SK-N-SH (cell line): Measurements from ENCODE around the gene DAB2IP. TPM values are rescaled to one million over a fixed set of nuclear protein-coding genes. Genes with fewer than 3 reads are reported as not detected.
A peak's percentile ranks its signal among the peaks of the same experiment; 100 is the strongest.

Experiments
- CTCF ChIA-PET: fragments of 300-600, 350-600 bp; formaldehyde crosslinking; extraction: SDS; loops from one replicate; lab custom pipeline; 2021; lab: Yijun Ruan, JAX
- POLR2A ChIA-PET: fragments of 350-600 bp; sonication (Branson Sonifier 250); formaldehyde crosslinking; extraction: SDS; loops from one replicate; lab custom pipeline; 2020; ENCODE audit warnings: antibody characterized with exemption, inconsistent platforms; lab: Yijun Ruan, JAX
- DNase-seq: peaks from one replicate; pipeline ENCODE4 v3.0.0; 2012
- H2AFZ ChIP-seq: fragments of 200-600 bp; sonication (generic); 2 replicates; pipeline ENCODE4 v1.8.1; 2016; ENCODE audit warnings: antibody characterized with exemption, mild to moderate bottlenecking, low read depth
- H3F3A ChIP-seq: fragments of 200-600 bp; sonication (generic); replicated peaks from 2 replicates; pipeline ENCODE3; 2016; ENCODE audit warnings: antibody characterized with exemption, mild to moderate bottlenecking; ENCODE audit not compliant: insufficient read depth
- H3K27ac ChIP-seq, 2 experiments: fragments of 200-500 bp in 1 of 2; fragments of 200-600 bp in 1 of 2; sonication (Bioruptor generic) in 1 of 2; sonication (generic), shearing (Covaris generic) in 1 of 2; 2 replicates each; pipeline versions ENCODE4 v1.5.1 to v1.6.1; 2014 to 2016; ENCODE audit warnings: low read depth in 2 of 2, inconsistent platforms in 1 of 2, low read length in 1 of 2, mild to moderate bottlenecking in 1 of 2, mixed read lengths in 1 of 2
- H3K27me3 ChIP-seq: fragments of 200-600 bp; sonication (generic), shearing (Covaris generic); 2 replicates; pipeline ENCODE4 v1.6.1; 2016; ENCODE audit warnings: mixed run types; ENCODE audit not compliant: insufficient read depth
- H3K36me3 ChIP-seq, 2 experiments: fragments of 200-500 bp in 1 of 2; fragments of 200-600 bp in 1 of 2; sonication (Bioruptor generic) in 1 of 2; sonication (generic) in 1 of 2; replicated peaks in 1 of 2; 2 replicates each; pipeline versions ENCODE3 to v1.5.1; 2014 to 2016; ENCODE audit warnings: low read length in 1 of 2, mild to moderate bottlenecking in 1 of 2; ENCODE audit not compliant: insufficient read depth in 2 of 2, control insufficient read depth in 1 of 2
- H3K4me1 ChIP-seq, 2 experiments: fragments of 200-500 bp in 1 of 2; fragments of 200-600 bp in 1 of 2; sonication (Bioruptor generic) in 1 of 2; sonication (generic), shearing (Covaris generic) in 1 of 2; 2 replicates each; pipeline versions ENCODE4 v1.5.1 to v1.6.1; 2014 to 2016; ENCODE audit warnings: low read depth in 1 of 2, low read length in 1 of 2, mixed run types in 1 of 2; ENCODE audit not compliant: insufficient read depth in 2 of 2, control insufficient read depth in 1 of 2
- H3K4me2 ChIP-seq: fragments of 200-600 bp; sonication (generic), shearing (Covaris generic); 2 replicates; pipeline ENCODE4 v1.6.1; 2017; ENCODE audit warnings: mixed run types
- H3K4me3 ChIP-seq, 2 experiments: fragments of 200-500 bp in 1 of 2; fragments of 200-600 bp in 1 of 2; sonication (Bioruptor generic) in 1 of 2; sonication (generic), shearing (Covaris generic) in 1 of 2; 2 replicates each; pipeline versions ENCODE4 v1.5.1 to v1.8.1; 2014 to 2016; ENCODE audit warnings: low read depth in 2 of 2, inconsistent platforms in 1 of 2, low read length in 1 of 2, mild to moderate bottlenecking in 1 of 2, mixed read lengths in 1 of 2, moderate library complexity in 1 of 2
- H3K79me2 ChIP-seq: fragments of 200-600 bp; sonication (generic); 2 replicates; pipeline ENCODE4 v1.8.1; 2017; ENCODE audit warnings: mild to moderate bottlenecking; ENCODE audit not compliant: insufficient read depth
- H3K9ac ChIP-seq: fragments of 200-600 bp; sonication (generic); 2 replicates; pipeline ENCODE4 v1.6.1; 2017; ENCODE audit warnings: mixed run types
- H3K9me2 ChIP-seq: fragments of 200-600 bp; sonication (generic); 2 replicates; pipeline ENCODE4 v1.6.1; 2017; ENCODE audit warnings: mixed run types
- H3K9me3 ChIP-seq: fragments of 200-600 bp; sonication (generic); 2 replicates; pipeline ENCODE4 v1.6.1; 2017; ENCODE audit warnings: mixed run types, mild to moderate bottlenecking, moderate library complexity
- H4K20me1 ChIP-seq: fragments of 200-600 bp; sonication (generic); 2 replicates; pipeline ENCODE4 v1.6.1; 2017; ENCODE audit warnings: mild to moderate bottlenecking, mixed run types; ENCODE audit not compliant: insufficient read depth
- CHD2 ChIP-seq: fragments of 150-350 bp; IDR thresholded peaks from 2 replicates; pipeline ENCODE4 v1.6.1; 2018; ENCODE audit warnings: low read length; ENCODE audit not compliant: partially characterized antibody
- EP300 ChIP-seq, 2 experiments: IDR thresholded peaks; 2 replicates each; pipeline versions ENCODE4 v1.4.0 to v1.6.1; 2012; ENCODE audit warnings: borderline replicate concordance in 1 of 2, low read depth in 1 of 2, low read length in 1 of 2
- EZH2phosphoT487 ChIP-seq: fragments of 200-600 bp; sonication (generic); IDR thresholded peaks from 2 replicates; pipeline ENCODE4 v1.6.1; 2017; ENCODE audit warnings: low read depth, mixed run types, mild to moderate bottlenecking, antibody characterized with exemption, moderate library complexity, borderline replicate concordance
- FOSL2 ChIP-seq: IDR thresholded peaks from 2 replicates; pipeline ENCODE4 v1.4.0; 2012; ENCODE audit warnings: low read depth, mild to moderate bottlenecking, moderate library complexity, borderline replicate concordance
- FOXJ3 ChIP-seq: sonication (generic); formaldehyde crosslinking; IDR thresholded peaks from 2 replicates; pipeline ENCODE4 v1.5.1; 2020; ENCODE audit warnings: mild to moderate bottlenecking, missing genetic modification reagents
- IRF3 ChIP-seq: fragments of 150-350 bp; IDR thresholded peaks from 2 replicates; pipeline ENCODE4 v1.6.1; 2016; ENCODE audit warnings: mild to moderate bottlenecking, low read depth, low read length
- JUND ChIP-seq: IDR thresholded peaks from 2 replicates; pipeline ENCODE4 v1.4.0; 2012
- MXI1 ChIP-seq: IDR thresholded peaks from 2 replicates; pipeline ENCODE4 v1.6.1; 2012; ENCODE audit warnings: mild to moderate bottlenecking, low read depth, low read length, improper control_type of control experiment
- NFIC ChIP-seq: IDR thresholded peaks from 2 replicates; pipeline ENCODE4 v1.4.0; 2012; ENCODE audit warnings: borderline replicate concordance
- PBX3 ChIP-seq: IDR thresholded peaks from 2 replicates; pipeline ENCODE4; 2012
- POLR2AphosphoS5 ChIP-seq: IDR thresholded peaks from 2 replicates; pipeline ENCODE4 v1.6.1; 2012; ENCODE audit warnings: low read depth, low read length
- RCOR1 ChIP-seq: fragments of 150-350 bp; IDR thresholded peaks from 2 replicates; pipeline ENCODE4 v1.6.1; 2017; ENCODE audit warnings: antibody characterized with exemption, low read length
- SMC3 ChIP-seq: IDR thresholded peaks from 2 replicates; pipeline ENCODE4 v1.6.1; 2012; ENCODE audit warnings: low read depth, low read length, improper control_type of control experiment
- TAF1 ChIP-seq: IDR thresholded peaks from 2 replicates; pipeline ENCODE4 v1.6.1; 2012; ENCODE audit warnings: low read depth, mild to moderate bottlenecking, low read length, moderate library complexity, borderline replicate concordance
- TEAD4 ChIP-seq: IDR thresholded peaks from 2 replicates; pipeline ENCODE4 v1.4.0; 2012; ENCODE audit warnings: mild to moderate bottlenecking, borderline replicate concordance; ENCODE audit not compliant: insufficient read depth
- USF2 ChIP-seq: fragments of 150-350 bp; IDR thresholded peaks from 2 replicates; pipeline ENCODE4 v1.6.1; 2017; ENCODE audit warnings: antibody characterized with exemption, low read length, low read depth, borderline replicate concordance
- YY1 ChIP-seq: IDR thresholded peaks from 2 replicates; pipeline ENCODE4 v1.4.0; 2012; ENCODE audit warnings: low read depth, mild to moderate bottlenecking
- WGBS: methylation state at CpG from one replicate; pipeline ENCODE4 v1.1.6; 2017; ENCODE audit warnings: low lambda C conversion rate; 5-methylcytosine and 5-hydroxymethylcytosine counted together
- polyA plus RNA-seq, 3 experiments: library from polyadenylated mRNA; depleted of rRNA; stranded (reverse); fragments of >200 nt; gene quantifications; 2 replicates each; pipeline ENCODE4 v1.2.3, GENCODE V29; 2012
- TF ChIP-seq, protein P1 (sequence below): IDR thresholded peaks from 2 replicates; pipeline ENCODE4 v1.4.0; 2012; ENCODE audit warnings: low read depth, borderline replicate concordance
- TF ChIP-seq, protein P2 (sequence below): IDR thresholded peaks from 2 replicates; pipeline ENCODE4 v1.4.0; 2012; ENCODE audit warnings: low read depth
- TF ChIP-seq, protein P3 (sequence below): IDR thresholded peaks from 2 replicates; pipeline ENCODE4 v1.6.1; 2012; ENCODE audit warnings: mild to moderate bottlenecking, low read depth, low read length, moderate library complexity

DAB2IP gene
- polyA plus RNA-seq, 1 of the 3 experiments (the other 2 are of a cell fraction) = 21.4 TPM

- TF ChIP-seq USF2 = no peak
- no peak for TF ChIP-seq JUND
- TF ChIP-seq PBX3 = no peak
- no peak for TF ChIP-seq EZH2phosphoT487
These were observed 63.4 kb downstream of the DAB2IP start (continued) for GRCh38 chr9:121714873-121715272.

GRCh38 chr9:121717141-121717991, 65.9 kb downstream of the DAB2IP start:
- CTCF ChIA-PET = interaction anchor here (1.0 to 2.5 kb wide), 6 partner anchors 12 to 171 kb away, joined by 3 to 11 read pairs (median 4); no protein-coding TSS in a partner anchor
- Histone ChIP-seq H3K9ac (no peak overlapping the region), H3K4me1 (peaks cover 0 to 90% of the 10 kb centered on the region in 2 experiments; a peak in 2 of 4 replicates), H4K20me1 (peaks cover 93% of the 10 kb centered on the region), H3K4me2 (no peak overlapping the region), H3K9me2 (no peaks in the 10 kb centered on the region), H3K79me2 (peaks cover 56% of the 10 kb centered on the region), H3F3A (no peaks in the 10 kb centered on the region), H3K27ac (peak overlapping the region in 1 of 2 experiments; percentile 97; a peak in 2 of 4 replicates), H3K4me3 (no peak overlapping the region), H3K36me3 (peaks cover 0 to 3% of the 10 kb centered on the region in 2 experiments), H2AFZ (no peak overlapping the region), H3K27me3 (no peaks in the 10 kb centered on the region), H3K9me3 (no peaks in the 10 kb centered on the region)
- WGBS = 78% methylated on average over 18 of the region's 19 CpGs
- DNase-seq = peak; percentile 81
- POLR2A ChIA-PET = interaction anchor here (0.9 kb wide), 1 partner anchor 10 kb away, joined by 3 read pairs; no protein-coding TSS in a partner anchor
- no peak for TF ChIP-seq CHD2
- TF ChIP-seq IRF3 = no peak
- peak; percentile 65; the same call in 1 of the 2 replicates for TF ChIP-seq MXI1
- TF ChIP-seq SMC3 = no peak
- TF ChIP-seq, protein P1, sequence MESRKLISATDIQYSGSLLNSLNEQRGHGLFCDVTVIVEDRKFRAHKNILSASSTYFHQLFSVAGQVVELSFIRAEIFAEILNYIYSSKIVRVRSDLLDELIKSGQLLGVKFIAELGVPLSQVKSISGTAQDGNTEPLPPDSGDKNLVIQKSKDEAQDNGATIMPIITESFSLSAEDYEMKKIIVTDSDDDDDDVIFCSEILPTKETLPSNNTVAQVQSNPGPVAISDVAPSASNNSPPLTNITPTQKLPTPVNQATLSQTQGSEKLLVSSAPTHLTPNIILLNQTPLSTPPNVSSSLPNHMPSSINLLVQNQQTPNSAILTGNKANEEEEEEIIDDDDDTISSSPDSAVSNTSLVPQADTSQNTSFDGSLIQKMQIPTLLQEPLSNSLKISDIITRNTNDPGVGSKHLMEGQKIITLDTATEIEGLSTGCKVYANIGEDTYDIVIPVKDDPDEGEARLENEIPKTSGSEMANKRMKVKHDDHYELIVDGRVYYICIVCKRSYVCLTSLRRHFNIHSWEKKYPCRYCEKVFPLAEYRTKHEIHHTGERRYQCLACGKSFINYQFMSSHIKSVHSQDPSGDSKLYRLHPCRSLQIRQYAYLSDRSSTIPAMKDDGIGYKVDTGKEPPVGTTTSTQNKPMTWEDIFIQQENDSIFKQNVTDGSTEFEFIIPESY = no peak
- no peak for TF ChIP-seq YY1
- TF ChIP-seq TEAD4 = no peak
- no peak for TF ChIP-seq TAF1
- TF ChIP-seq, protein P2, sequence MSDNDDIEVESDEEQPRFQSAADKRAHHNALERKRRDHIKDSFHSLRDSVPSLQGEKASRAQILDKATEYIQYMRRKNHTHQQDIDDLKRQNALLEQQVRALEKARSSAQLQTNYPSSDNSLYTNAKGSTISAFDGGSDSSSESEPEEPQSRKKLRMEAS = 0 out of 2 replicates have a peak, but pooled peaks have one; percentile 25
- TF ChIP-seq, protein P3, sequence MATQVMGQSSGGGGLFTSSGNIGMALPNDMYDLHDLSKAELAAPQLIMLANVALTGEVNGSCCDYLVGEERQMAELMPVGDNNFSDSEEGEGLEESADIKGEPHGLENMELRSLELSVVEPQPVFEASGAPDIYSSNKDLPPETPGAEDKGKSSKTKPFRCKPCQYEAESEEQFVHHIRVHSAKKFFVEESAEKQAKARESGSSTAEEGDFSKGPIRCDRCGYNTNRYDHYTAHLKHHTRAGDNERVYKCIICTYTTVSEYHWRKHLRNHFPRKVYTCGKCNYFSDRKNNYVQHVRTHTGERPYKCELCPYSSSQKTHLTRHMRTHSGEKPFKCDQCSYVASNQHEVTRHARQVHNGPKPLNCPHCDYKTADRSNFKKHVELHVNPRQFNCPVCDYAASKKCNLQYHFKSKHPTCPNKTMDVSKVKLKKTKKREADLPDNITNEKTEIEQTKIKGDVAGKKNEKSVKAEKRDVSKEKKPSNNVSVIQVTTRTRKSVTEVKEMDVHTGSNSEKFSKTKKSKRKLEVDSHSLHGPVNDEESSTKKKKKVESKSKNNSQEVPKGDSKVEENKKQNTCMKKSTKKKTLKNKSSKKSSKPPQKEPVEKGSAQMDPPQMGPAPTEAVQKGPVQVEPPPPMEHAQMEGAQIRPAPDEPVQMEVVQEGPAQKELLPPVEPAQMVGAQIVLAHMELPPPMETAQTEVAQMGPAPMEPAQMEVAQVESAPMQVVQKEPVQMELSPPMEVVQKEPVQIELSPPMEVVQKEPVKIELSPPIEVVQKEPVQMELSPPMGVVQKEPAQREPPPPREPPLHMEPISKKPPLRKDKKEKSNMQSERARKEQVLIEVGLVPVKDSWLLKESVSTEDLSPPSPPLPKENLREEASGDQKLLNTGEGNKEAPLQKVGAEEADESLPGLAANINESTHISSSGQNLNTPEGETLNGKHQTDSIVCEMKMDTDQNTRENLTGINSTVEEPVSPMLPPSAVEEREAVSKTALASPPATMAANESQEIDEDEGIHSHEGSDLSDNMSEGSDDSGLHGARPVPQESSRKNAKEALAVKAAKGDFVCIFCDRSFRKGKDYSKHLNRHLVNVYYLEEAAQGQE = no peak
- TF ChIP-seq EP300 (IDR thresholded peaks at IDR 0.05; ENCODE audit: borderline replicate concordance in 1 of 2, low read depth in 1 of 2, low read length in 1 of 2) = no peak; a peak in 1 of 4 replicates
- no peak for TF ChIP-seq FOSL2
- no peak for TF ChIP-seq NFIC
- peak; percentile 81 for TF ChIP-seq FOXJ3 (CRISPR knock-in tag)
- no peak for TF ChIP-seq POLR2AphosphoS5
- peak; percentile 75 for TF ChIP-seq RCOR1
